Measurements from ENCODE around the gene ARID1B.
"Not testable (repeated sequence)": the region's sequence is repeated elsewhere in the genome, so short reads cannot be mapped to it uniquely, and the experiment has no call there.

The ARID1B gene

DNA sequence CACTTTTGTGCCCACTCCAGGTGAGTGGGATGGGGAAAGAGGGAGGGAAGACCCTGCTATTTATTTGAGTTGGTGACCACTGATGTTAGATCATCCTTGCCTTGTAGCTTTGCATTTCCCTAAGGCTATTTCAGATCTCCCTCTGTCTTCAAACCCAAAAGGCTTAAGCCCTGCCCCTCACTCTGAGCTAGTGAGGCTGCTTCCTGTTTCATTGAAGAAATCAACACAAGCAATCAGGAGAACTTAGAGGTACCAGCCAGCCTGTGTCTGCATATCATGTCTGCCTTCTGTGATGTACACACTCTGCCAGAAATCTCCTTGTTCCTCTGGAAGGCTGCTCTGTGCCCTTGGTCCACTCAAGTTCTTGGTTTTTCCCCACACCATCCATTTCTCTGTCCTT lies 135.3 kb downstream of the ARID1B start:
- no peak for DNase-seq

DNA sequence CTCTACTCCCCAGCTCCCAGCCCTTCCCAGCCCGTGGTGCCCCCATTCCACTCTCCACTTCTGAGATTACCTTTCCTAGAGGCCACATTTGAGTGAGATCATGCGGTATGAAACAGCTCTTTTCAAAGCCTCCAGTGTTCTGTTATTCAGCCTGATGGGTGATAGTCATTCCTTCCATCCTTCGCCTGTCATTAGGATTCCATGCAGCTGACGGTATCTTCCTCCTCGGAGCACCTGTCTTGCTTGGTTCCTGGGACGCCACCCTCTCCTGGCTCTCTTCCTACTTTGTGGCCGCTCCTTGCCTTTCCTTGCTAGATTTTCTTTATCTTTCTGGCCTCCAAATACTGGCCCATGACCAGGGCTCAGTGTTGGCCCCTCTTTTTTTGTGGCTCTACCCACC lies 137.0 kb downstream of the ARID1B start:
- no peak for DNase-seq

DNA sequence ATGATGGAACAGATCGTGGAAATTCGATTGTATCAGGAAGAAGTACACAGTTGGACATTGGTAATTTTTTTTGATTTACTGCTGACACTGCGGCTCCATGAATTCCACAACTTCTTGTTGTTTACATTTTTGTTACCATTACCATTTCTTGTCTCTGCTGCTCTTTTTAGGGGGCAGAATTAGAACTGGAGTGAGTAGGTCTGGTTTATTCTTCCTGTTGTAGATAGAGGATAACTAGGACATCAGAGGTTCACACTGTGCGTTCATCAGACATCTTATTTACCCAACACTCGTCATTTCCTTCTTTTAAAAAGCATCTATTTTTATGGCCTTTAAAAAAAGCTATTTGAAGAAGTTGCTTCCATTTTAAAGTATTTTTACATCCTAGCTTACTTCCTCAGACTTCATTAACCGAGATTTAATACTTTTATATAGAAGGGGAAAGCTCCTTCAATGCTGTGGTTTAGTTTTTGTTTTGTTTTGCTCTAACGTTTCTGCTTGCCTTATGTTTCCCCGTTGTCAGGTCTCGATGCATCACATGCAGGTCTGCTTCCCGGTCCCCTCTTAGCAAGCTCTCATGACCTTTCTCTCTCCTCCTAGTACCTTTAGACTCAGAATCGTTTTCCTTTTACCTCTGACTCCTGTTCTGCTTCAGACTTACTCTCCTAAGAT lies 139.1 kb downstream of the ARID1B start:
- no peak for DNase-seq

DNA sequence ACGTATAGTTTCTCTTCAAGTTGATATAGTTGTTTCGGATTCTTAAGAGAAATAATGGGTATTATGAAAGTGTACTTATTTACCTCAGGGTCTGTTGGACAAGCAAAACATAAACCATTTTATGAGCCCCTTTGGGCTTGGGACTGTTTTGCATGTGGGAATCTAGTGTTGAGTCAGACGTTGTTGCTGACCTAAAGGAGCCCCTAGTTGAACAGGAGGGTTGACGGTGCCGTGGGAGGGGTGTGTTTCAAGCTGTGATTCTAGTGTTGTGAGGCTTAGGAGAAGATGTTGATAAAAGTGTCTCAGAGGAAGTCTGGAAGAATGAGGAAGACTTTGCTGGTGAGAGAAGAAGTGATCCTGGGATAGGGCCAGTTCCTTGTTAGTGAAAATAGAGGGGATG lies 140.0 kb downstream of the ARID1B start:
- no peak for DNase-seq

DNA sequence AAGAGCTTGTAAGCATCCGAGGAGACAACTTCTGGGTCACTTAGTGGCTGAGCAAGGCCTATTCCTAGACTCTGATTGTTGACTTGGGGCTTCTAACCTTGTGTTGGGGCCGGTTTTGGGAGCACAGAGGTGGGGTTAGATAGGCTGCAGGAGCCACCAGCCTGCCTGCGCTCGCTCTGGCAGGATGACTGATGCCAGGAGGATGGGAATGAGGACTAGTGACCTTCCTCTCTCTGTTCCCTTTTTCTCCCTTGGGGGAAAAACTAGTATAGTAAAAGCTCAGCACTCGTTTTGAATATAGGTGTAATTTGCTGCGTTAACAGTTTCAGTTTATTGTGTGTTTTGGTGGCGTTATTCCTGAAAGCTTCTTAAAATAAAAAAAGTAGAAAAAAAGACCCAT lies 141.5 kb downstream of the ARID1B start:
- no peak for DNase-seq

DNA sequence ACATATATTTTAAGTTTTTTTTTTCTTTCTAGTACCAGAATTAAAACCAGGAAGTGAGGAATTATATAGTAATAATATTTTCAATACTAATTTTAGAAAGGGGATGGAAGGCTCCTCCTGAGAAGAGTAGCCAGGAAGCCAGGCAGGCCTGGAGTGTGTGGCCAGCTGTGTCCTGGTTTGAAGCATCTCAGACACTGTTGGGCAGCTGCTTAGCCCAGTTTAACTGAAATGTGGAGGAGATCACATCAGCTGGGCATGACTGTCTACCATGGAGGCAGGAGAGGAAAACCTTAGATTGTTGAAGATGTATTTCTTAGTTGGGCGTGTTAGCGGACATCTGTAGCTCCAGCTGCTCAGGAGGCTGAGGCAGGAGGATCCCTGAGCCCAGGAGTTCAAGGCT lies 142.2 kb downstream of the ARID1B start:
- no peak for DNase-seq

DNA sequence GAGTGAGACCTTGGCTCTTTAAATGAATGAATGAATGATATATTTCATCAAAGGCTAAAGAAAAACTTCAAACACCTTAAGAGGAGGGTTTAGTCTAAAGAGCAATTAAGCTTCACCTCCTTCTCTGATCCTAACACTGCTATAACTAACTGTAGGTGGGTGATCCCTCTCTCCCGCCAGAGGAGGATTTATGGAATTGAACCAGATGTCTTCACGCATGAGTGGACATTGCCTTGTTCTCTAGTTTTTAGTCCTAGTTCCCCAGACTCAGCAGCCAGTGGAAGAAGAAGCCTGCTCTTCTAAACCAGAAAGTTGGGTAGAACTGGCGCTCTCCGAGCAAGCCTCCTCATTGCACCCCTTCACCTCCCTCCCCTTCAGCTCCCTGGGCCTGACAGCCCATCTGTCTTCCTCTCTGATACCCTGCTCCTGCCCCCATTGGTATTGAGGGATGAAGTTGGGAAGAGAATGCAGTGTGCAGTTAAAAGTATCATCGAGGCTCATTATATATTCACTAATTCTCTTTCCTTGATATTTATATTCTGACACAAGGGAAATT lies 142.7 kb downstream of the ARID1B start:
- no peak for DNase-seq

DNA sequence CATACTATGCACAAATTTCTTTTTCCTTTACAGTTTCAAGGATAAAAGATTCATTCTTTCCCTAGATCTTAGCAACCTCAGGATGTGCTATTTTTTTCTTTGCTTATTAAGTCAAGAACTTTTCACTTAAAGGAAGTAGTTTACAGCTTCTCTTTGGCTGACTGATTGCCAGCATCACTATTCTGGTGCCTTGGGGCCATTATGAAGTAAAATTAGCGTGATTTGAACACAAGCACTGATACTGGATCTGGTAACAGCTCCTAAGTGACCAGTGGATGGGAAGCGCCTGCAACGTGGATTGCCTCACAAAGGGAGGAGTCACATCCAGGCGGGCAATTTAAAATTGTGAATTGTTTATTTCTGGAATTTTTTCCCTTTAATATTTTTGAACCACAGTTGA lies 147.1 kb downstream of the ARID1B start:
- DNase-seq: no peak

DNA sequence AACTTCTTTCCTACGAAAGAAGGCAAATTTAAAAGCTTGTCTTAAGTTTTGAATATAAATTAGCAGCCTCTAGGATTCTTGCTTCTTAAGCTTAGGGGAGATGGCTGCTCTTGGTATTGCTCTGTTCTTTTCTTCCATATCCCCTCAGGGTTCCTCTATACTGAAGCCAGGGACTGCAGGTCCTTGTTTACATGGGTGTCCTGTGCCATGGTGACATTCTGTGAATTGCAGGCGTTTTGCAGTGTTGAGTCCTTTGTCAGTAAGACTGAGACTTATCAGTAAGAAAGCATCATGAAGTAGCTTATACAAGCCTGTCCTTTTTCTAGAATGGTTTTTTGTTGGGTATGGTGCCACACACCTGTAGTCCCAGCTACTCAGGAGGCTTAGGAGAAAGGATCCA lies 147.8 kb downstream of the ARID1B start:
- no peak for DNase-seq

DNA sequence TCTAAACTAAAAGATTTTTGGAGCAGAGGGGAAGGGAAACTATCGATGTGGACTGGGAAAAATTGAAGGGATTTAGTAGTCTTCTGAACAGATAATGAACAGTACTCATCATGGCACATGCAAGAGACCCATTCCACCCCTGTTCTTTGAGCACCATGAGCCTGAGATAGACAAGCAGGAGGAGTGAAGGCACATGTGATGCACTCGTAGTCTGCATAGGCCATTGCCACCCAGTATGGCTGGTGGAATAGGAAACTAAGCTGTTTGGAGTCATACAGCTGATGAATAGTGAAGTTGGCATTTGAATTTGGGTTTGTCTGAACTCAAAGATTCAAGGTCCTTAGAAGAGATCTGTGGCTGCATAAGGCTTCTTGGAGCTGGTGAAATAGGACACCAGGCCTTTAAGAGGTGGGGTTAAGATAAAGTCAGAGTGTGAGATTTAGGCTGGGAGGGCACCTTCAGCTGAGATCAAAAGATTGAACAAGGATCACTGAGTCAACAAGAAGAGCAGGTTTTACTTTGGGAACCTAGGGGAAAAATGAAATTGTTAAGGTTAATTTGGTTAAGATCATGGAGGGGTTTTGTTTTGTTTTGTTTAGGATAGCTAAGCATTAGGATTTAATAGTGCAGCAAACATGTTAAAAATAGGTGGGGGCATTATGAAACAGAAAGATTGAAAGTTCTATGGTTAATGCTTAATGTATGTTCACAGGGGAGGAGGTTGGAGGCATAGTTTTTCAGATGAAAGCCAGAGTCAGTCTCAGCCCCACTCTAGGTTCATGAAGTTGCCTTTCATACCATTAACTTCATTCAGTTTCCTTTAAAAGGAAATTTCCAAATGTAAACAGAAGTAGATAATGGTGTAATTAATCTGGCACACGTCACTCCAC lies 148.8 kb downstream of the ARID1B start:
- no peak for DNase-seq

DNA sequence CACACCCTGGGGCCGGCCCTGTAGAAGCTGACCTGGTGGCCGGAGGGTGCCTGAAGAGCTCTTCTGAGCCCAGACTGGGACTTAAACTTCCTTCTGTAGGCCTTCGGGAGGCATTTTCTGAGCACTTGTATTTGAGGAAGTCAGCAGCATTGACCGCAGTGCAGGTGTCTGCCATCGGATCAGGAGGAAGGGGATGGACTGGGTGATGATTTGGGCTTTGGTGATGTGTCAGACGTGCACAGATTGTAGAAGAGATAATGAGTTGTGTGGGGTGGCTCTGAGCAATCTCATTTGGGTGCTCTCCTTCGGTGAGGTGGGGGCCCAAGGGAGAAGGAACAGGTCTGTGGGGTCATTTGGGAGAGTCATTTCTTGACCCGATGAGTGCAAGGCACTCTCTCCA lies 150.9 kb downstream of the ARID1B start:
- DNase-seq: no peak

DNA sequence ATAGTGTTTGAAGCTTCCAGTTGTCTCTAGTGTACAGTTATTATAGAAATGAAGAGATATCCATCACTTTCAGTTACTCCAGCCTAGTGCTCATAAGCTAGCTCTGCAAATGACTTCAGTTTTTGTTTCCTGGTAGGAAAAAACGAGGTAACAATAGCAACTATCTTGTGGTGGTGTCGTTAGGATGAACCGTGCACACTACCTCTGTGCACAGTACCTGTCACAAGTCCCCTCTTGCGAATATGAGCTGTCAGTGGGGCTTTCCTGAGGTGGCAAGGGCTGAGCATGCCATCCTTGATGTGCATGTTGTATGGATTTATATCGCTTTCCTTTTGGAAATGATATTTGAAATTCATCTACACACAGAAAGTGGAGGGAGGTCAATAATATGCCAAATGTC lies 151.8 kb downstream of the ARID1B start:
- no peak for DNase-seq

DNA sequence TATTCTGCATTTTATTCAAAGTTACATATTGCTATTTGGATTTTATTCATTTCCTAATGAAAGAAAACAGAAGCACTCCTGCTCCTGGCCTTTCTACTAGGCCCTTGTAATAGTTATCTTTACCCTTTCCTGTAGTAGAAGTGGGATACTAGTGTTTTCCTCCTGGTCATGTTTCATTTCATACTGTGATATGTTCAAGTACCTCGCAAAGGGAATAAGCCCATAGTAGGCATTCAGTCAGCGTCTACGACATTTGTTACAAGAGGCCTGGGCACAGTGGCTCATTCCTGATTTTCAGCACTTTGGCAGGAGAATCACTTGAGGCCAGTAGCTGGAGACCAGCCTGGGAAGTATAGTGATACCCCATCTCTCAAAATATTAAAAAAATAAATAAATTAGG lies 154.1 kb downstream of the ARID1B start:
- no peak for DNase-seq

DNA sequence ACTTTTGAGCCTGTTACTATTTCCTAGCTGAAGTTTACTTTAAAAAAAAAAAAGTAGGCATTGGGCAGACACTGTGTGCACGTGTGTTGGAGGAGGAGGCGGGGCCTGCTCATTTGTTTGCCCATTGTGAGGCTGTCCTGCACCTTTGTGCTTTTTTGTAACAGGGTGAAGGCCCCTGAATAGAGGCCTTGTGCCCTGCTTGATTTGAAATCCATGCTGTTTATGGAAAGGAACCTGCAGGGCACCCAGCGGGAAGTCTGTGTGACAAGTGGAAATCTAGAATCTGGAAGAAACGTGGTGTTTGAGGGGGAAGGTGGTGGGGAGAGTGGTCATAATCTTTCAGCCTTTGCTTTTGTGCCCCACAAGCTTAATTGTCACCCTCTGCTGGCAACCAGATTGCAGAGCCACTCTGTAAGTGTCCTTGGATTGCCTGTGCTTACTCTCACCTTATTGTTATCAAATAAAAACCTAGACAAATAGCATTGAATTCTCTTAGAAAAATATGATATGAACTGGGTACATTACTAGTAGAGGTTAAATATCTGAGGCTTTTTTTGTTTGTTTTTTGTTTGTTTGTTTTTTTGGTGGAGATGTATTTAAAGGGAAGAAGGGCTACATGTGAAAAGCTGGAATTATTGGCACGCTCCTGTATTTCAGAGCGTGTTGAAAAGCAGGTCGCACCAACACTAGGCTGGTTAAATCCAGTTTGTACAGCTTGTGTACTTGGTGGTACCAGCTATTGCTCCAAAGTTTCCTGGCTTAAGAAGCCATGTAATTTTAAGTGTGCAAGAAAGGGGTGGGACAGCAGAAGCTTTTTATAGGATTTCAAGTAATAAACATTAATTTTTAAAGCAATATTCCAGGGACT lies 156.3 kb downstream of the ARID1B start:
- no peak for DNase-seq

DNA sequence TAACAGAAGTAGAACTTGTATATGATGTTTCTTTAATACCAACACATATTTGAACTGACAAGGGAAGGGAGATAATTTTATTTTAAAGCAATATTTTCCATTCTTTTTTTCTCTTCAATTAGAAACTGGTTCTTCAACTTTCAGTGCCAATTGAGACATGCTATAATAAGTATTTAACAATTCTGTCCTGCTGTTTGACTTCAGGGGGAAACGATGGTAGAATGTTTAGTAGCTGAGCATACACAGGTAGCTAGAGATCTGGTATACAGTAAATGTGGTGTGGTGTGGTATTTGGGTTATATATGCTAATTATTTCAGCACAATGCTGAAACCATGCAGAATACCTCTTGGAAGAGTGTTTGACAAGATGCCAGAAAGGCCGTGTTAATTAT lies 156.9 kb downstream of the ARID1B start:
- DNase-seq: no peak

DNA sequence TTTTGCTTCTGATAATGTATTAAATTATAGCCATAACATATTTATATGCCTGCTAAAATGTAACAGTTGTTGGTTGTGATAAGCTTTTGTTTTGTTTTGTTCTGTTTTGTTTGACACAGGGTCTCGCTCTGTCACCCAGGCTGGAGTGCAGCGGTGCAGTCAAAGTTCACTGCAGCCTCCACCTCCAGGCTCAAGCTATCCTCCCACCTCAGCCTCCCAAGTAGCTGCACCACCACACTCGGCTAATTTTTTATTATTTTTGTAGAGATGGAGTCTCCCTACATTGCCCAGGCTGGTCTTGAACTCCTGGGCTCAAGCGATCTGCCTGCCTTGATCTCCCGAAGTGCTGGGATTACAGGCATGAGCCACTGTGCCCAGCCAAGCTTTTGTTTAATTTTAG lies 157.8 kb downstream of the ARID1B start:
- no peak for DNase-seq

DNA sequence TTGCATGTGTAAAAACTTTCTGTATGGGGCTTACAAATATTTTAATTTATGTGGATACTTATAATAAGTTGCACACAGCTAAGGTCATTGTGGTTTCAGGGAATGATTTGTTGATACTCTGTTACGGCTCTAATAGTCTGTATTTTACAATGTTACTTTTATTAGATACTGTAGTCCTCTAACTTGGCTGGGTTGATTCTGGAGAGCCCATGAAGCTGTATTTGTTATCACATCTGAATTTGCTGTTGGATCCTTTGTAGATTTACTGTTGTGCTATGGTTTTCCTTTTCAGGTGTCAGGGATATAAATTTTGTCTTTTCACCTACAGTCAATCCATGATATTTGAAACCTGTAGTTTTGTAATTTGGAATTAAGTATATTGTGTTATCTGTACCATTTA lies 161.0 kb downstream of the ARID1B start:
- DNase-seq: no peak

DNA sequence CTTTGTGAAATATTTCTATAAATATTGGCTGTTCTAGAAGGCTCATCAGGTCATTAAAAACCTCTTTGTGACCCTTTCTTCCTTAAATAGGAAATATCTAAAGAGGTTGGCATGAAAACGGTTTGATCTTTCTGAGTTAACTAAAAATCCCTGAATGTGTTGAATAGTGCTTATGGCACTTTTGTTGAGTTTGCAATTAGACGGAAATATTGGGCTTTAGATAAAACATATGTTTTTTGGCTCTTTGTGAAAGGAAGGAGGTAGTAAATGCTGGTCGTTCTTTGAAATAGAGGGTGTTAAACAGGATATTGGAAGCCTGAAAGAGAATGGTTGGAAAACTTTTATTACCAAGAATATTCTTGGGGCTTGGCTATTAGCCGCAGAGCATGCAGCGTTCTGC lies 163.0 kb downstream of the ARID1B start:
- DNase-seq: no peak

DNA sequence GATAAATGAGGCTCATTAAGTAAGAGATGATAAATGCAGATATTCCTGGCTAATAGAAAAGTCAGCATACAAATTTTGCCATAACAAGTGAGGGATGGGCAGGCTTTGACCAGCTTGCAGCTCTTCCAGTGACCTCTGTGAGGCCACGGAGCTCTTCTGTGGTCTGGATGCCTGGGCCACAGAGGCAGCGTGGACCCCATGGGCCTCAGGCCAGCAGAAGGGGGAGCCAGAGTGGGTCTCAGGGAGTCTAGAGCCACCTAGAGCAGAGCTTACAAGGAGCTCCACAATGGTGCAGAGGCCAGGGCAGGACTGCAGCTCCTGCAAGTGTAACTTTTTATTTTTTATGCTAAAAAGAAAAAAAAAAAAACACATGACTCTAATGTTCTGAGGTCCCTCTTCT lies 165.1 kb downstream of the ARID1B start:
- no peak for DNase-seq

DNA sequence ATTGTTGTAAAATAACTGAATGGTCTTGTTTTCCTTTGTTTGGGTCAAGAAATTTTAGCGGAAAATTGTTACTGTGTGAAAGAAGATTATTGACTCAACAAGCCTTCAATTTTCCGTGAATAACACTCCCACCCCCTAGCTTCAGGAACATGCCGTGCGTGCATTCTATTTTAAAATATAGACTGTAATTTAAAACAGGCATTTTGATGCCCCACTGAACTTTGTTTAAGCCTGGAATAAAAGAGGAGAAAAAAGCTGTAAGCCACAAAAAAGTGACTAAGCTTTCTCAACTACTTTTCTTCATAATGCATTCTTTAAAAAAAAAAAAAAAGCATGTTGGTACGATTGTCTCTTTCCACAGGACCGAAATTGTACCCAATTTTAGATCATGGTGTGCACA lies 166.0 kb downstream of the ARID1B start:
- no peak for DNase-seq

DNA sequence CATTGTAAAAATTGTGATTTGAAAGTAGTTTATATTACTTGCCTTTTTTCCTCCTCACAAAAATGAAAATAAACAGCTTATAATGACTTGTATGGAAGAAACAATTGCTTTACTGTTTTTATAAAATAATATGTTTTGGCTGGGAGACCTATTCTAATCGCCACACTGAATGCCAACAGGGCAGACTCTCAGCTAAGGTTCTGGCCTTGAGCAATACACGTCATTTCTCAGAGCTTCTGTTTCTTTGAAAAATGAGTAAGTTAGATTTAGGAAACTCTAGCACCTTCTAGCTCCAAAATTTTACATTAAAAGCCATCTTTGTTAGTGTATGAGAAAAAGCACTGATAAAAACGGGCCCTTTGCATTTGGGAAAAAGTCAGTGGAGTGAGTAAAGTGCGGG lies 166.6 kb downstream of the ARID1B start:
- no peak for DNase-seq

DNA sequence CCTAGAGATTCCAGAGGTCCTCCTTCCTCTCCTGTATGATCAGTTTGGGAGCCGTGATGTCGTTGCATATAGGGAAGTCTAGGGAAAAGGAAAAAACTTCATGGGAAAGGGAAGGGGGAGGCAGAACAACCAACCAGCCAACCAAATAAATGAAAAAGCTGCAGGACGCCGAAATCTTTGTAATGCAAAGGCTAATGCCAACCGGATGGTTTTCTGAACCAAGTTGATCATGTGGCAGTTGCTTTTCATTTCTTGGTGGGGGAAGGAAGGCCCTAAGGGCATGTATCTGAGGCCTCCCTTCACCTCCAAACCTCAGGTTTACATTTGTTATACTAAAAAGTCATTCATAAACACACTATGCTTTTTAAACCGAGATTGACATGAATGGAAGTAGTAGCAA lies 167.2 kb downstream of the ARID1B start:
- no peak for DNase-seq

DNA sequence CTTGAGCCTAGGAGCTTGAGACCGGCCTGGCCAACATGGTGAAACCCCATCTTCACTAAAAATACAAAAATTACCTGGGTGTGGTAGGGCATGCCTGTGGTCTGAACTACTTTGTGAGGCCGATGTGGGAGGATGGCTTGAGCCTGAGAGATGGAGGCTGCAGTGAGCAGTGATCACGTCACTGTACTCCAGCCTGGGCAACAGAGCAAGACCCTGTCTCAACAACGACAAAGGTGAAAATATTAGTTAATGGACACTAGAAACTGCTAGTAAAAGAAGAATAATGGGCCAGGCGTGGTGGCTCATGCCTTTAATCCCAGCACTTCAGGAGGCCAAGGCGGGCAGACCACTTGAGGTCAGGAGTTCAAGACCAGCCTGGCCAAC lies 168.6 kb downstream of the ARID1B start:
- not testable (repeated sequence) for DNase-seq

All from activated CD4-positive, alpha-beta T cell treated with anti-CD3 and anti-CD28 coated beads for 1 hour (primary cell).